CD4-positive, alpha-beta T cell treated with Interleukin-4 for 4 hours (primary cell): Measurements from ENCODE around the gene DEPP1.

Experiments
- DNase-seq: peaks from one replicate; pipeline ENCODE4 v3.0.0-alpha.2; 2020

DEPP1 gene

DNA sequence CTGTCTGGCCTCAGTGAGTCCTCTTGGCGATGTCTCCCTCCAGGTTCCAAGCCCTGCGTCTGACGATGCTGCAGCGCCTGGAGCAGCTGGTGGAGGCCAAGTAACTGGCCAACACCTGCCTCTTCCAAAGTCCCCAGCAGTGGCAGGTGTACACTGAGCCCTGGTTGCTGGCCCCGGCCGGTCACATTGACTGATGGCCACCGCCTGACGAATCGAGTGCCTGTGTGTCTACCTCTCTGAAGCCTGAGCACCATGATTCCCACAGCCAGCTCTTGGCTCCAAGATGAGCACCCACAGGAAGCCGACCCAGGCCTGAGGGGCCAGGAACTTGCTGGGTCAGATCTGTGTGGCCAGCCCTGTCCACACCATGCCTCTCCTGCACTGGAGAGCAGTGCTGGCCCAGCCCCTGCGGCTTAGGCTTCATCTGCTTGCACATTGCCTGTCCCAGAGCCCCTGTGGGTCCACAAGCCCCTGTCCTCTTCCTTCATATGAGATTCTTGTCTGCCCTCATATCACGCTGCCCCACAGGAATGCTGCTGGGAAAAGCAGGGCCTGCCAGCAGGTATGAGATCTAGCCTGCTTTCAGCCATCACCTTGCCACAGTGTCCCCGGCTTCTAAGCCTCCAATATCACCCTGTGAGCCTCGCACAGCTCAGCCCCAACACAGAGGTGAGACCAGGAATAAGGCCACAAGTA lies 14.8 kb upstream of the DEPP1 start:
- no peak for DNase-seq

DNA sequence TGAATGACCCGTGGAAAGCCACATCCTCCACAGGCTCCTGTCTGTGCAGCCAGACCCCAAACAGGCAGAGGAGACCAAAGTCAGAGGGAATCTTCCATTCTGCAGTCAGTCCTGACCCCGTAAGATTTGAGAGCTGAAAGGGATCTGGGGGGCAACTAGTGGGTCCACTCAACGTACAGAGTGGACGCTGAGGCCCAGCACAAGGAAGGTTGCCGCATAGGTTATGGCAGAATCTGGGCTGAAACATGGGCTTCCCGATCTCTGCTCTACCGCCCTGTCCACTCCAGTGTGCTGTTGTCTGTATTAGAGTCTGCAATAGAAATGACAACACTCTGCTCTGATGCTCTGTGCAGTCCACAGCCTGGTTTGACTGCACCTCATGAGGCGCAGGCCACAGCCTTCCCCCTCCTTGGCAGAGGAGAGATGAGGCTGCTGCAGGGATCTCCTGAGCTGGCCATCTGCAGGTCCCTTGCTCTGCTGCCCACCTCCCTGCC lies 14.2 kb upstream of the DEPP1 start:
- DNase-seq = no peak

DNA sequence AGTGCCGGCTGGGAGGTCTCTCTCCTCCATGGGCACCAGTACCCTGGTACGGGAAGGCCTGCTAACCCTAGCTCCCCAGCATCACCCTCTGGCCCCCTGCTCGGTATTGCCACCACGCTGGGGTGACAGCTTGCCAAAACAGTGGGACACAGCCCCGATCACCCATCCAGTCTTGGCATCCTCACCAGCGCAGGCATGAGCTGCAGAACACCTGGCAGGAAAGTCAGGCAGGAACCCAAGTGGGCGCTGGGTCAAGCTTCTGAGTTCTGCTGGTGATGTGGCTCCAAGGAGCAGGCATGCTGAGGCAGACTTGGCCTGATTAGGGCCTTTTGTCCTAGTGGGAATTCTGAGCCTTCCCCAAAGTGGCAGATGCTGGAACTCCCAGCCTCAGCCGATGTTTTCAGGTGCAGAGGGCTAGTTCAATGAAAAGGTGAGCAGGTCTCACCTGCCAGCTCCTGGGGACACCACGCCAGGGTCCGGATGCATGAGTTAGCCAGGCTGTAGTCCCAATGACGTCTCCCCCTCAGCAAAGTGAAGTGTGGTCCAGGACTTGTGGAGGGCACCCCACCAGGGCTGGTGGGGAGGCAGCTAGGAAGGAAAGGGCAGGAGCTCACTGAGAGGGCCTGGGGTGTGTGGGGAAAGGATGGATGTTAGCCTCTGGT lies 13.6 kb upstream of the DEPP1 start:
- DNase-seq = no peak

DNA sequence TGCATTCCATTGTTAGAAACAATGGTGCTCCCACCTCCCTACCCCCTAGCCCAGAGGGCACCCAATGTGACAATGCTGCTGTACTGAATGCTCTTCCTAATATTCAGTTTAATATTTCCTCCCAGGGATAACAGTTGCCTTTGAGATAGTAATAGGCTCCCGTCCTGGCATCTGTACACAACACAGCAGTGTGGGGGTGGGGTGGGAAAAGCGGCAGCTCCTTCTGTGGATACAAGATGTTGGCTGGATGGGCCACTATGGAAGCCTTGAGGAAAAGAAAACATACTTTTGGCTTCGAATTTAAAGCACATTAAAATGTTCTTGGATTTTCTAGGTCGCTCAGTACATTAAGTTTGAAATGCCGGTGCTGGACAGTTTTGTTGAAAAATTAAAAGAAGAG lies 13.0 kb upstream of the DEPP1 start:
- no peak for DNase-seq

DNA sequence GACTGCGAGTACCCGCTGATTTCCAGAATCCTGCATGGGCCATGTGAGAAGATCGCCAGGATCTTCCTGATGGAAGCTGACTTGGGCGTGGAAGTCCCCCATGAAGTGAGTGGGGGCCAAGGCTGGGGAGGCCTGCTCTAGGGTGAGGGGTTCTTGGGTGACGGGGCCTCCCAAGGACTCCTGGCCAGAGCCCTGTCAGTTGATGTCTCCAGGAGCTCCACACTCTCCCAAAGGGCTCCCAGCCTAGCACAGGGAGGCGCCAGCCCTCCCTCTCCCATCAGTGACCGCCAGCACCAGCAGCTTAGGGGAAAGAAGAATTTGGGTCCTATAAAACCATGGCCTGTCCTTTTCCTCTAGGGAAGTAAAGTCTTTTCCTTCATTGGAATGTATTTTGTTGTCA lies 12.4 kb upstream of the DEPP1 start:
- no peak for DNase-seq

DNA sequence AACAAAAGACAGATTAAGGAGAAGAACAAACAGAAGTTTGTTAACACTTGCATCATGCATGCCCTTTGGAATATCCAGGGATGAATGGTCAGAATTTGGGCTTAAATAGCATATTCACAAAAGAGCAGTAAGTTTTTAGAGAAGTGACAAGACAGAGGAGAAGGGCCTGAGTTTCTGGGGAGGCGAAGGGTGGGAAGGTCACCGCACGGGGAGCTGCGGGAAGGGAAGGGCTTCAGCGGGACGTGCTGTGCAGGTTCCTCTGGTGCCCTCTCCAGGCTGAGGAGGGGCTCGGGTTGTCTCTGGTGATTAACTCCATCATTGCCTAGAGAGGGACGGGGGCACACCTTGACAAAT lies 11.7 kb upstream of the DEPP1 start:
- DNase-seq = no peak

DNA sequence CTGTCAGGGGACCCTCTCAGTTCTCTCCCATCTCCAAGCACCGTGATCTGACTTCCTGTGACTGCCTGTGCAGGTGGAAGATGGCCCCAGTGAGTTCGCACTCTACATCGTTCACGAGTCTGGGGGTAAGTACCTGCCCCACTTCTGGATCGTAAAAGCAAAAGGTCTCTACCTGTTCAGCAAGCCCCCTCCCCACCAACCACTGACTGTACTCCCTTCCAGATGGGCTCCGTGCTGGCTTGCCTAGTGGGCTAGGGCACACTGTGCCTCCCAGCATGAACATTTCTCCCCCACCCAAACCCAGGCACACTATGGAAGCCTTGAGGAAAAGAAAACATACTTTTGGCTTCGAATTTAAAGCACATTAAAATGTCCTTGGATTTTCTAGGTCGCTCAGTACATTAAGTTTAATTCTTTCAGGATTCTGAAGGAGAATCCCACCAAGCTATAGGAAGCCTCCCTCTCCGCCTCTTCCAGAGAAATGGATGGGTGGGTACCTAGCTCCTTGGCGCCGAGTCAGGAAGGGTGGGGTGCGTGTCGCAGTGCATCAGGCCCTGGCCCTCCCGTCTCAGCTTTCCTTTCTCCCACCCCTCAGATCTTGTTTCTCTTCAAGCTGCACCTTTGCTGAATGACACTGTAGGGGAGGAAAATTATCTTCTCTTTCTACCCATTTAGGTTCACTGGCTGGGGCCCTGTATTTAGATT lies 11.1 kb upstream of the DEPP1 start:
- DNase-seq = no peak

DNA sequence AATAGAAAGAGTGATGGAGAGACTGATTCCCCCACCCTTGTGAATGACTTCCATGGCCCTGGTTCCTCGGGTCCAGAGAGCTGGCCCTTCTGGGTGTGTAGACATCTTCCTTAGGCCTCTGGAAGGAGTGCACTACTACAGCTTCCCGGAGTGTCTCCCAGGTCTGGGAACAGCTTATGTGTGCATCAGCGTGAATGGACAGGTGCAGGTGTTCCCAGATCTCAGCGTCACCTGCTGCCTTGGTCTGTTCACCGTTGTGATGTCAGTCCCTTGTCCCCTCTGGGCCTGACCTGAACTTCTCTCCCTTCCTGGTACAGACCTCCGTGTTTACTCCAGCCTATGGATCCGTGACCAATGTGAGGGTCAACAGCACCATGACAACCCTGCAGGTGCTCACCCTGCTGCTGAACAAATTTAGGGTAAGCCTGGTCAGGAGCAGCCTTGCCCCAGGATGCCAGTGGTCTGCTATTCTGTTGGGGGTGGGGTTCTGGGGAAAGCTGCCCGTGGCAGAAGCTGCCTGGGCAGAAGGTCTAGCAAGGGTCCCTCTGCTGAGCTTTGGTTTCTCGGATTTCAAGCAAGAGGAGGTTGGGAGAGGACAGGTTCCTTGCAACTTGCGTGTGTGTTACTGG lies 10.5 kb upstream of the DEPP1 start:
- no peak for DNase-seq

DNA sequence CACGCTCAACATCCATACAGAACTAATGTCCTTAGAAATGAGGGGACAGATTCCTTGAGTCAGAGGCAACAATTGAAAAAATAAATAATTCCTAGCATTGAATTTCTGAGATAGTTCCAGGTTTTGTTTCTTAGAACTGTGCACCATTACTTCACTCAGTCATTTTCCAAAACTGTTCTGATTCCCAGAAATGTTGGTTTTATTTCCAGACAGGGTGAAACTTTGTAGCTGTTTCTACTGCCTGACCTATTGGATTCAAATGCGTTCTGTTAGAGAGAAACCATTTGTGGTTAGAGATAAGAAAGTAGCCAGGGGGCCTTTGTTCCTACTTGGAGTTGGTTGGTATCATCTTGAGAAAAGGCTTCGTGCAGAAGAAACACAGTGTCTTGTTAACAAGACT lies 8.1 kb upstream of the DEPP1 start:
- no peak for DNase-seq

DNA sequence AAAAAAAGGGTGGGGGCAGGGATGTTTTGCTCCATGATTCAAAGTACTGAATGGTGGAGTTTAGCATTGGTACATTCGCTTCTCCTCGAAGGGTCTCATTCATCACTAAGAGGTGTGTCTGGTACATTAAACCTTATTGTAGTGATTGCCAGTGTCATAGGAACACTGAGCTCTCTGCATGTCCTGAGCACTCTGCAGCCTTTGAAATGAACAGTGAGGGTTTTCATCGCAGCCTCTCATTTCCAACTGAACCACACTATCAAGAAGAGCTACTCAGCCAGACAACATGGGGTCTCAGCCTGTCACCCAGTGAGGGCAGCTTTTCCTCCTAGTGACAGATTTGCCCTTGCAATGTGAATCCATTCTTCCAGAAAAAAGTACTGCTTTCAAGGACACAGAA lies 7.6 kb upstream of the DEPP1 start:
- DNase-seq = no peak

DNA sequence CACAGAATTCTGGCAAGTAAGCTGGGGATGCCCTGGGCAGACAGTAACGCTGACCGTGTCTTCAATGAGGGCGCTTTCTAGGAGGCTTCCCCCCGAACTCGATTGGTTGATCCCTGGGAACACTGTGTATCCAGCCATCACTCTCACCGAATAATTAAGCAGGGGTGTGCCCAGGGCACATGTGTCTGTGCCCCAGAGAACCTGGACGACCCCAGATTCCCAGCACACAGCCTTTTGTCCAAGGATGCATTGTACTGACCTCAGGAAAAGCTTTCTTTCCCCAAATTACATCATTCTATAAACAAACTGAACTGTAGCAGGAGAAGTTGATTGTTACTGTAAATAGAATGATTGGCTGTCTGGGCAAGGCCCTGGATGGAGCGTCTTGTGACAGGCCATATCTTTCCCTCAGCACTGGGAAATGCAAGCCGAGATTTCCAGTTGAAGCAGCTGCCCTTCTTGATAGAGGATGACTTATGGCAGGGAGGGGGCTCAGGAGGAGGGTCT lies 6.6 kb upstream of the DEPP1 start:
- no peak for DNase-seq

DNA sequence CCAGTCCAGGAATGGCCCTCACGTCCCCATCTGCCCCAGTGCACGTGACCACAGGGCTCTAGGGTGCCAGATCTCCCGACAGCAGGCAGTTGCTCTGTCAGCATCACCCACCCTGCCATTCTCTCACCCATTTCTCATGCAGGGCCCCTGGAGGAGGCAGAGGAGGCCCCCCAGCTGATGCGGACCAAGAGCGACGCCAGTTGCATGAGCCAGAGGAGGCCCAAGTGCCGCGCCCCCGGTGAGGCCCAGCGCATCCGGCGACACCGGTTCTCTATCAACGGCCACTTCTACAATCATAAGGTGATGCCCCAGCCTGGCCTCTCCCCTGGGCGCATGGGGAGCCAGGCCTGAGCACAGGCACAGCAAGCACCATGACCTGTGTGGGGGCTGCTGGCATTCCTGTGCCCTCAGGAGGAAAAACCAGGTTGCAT lies 6.1 kb upstream of the DEPP1 start:
- no peak for DNase-seq

DNA sequence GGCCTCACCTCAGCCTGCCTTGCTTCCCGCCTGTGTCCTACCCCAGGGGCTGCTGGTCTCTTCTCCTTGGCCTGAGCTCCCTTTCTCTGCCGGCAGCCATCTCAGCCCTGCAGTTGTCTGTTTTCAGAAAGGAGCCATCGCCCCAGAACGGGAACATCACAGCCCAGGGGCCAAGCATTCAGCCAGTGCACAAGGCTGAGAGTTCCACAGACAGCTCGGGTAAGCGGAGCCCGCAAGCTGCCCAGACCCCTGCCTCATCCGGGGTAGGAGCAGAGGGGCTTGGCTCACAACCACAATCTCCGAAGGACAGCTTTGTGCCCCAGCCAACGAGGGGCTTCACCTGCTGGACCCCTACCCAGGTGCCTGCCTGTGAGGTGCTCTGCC lies 5.3 kb upstream of the DEPP1 start:
- DNase-seq = no peak

DNA sequence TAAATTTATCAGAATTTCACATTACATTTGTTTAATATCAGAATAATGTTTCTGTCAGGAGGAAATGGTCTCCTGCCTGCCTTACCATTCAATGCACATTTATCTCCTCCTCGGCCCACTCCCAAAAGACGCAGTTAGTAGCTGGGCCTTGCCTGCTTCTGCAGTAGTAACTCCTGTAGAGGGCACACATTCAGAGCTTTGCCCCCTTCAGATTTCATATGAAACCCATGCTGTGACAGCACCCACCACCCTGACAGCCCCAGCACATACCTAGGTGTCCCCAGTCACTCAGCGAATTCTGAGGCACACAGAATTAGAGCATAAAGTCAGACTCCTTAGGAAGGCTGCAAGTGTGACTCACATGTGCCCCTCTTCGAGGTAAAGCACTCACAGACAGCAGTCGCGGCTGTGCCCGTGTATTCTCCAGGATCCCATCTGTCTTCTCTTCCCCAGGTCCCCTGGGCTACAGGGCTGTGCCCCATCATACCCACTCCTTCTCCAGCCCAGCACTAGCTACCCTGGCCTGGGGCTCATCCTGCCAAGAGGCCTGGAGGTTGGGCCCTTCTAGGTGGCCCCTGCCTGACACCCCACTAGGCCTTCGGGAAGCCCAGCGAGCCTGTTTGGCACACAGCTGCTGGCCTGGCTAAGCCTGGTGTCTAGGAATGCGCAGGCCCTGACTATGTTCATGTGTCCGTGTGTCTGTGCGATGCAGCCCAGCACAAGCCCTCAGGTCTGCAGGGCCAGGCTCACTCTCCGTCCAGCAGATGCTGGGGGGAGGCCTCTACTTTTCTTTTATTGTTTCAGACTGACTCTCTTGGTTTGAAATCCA lies 4.7 kb upstream of the DEPP1 start:
- DNase-seq = no peak

DNA sequence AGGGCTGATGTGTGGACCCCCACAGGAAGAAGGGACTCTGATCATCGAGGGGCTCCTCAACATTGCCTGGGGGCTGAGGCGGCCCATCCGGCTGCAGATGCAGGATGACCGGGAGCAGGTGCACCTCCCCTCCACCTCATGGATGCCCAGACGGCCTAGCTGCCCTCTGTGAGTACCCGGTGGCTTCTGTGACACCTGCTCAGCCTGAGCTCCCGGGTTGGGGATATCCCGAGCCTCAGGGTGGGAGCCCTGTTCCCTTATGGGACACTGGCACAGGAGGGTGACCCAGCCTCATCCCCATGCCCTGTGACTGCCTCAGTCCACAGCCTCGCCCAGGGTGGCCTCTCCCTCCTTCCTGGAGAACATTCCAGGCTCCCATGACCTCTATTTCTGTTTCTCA lies 3.9 kb upstream of the DEPP1 start:
- no peak for DNase-seq

DNA sequence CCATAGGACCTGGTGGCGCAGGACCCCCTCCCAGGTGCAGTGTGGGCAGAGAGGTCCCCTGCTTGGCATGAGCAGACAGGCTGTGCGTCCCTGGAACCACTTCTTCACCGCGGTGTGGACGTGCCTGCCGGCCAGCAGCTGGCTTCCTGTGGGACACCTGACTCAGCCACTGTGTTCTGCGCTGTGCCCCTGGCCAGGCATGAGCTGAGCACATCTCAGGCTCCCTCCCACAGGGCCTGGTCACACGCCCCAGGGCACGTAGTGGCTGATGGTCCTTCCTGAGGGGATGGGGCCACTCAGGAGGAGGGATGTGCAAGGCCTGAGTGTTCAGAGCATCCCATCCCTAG lies 3.5 kb upstream of the DEPP1 start:
- no peak for DNase-seq

DNA sequence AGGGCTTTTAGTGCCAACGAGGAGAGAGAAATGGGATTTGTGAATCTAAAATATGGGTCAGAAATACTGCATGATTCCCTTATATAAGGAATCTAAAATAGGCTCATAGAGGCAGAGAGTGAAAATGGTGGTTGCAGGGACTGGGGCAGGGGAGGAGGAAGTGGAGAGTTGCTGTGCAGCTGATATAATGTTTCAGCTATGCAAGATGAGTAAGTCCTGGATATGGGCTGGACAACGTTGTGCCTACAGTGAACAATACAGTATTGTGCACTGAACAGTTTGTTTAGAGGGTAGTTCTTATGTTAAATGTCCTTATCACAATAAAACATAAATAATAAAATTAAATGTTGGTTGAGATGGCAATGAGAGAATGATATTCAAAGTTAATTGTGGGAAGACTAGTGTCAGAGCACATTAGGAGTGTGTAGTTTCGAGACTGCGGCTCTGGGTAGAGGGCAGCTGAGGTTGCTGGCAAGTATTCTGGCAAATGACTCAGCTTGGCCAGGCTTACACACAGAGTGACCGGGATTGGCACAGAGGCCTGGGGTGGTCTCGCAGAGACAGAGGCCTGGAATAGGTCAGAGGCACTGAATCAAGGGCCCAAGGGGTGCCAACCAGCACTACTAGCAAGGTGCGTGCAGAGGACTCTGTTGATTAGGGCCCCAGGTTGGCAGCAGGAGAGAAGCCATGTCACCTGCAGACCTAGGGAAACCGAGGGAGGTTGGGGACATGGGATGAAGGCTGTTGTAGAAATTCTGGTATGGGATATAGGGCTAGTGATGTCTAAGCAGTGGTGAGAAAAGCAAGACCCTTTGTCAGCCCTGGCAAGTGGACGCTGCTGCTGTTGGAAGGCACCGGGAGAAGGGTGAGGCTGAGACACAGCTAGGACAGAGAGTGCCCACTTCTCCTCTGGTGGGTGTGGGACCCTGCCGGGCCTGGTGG lies 2.8 kb upstream of the DEPP1 start:
- DNase-seq = no peak

DNA sequence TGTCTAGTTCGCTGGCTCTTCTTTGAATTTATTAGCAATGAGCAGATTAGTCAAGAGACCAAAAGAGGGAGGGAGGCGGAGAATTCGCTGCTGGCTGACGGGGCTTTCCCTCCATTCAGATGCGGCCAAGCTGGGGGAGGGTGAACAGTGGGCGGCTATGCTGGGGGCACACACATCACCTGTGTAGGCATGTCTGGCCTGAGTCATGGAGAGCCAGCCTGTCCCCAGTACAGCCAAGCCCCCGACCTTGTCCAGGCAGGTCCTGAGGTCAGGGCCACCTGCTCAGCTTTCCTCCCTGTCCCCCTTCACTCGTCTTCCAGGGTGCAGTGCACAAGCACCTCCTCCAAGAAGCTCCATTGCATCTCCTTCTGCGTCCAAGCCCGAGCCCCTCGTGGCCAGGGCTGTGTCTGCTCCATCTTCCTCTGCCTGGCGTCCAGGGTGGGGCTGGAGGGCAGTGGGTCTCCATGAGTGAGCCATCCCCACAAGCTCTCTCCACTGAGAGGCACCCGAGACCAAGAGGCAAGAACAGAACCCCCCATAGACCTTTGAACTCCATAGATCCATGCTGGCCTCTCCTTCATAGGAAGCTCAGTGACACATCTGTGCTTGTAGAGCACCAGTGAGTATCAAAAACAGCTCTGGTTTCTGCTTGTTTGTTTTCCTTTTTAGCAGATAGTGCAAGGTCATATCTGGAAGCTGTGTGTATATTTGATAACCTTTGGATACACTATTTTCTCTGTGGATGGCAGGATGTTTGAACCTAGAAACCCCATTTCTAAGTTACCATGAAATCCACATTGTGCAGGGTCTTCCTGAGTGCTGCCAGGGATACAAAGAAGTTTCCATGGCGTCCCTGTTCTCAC lies 1.9 kb upstream of the DEPP1 start:
- DNase-seq = no peak

DNA sequence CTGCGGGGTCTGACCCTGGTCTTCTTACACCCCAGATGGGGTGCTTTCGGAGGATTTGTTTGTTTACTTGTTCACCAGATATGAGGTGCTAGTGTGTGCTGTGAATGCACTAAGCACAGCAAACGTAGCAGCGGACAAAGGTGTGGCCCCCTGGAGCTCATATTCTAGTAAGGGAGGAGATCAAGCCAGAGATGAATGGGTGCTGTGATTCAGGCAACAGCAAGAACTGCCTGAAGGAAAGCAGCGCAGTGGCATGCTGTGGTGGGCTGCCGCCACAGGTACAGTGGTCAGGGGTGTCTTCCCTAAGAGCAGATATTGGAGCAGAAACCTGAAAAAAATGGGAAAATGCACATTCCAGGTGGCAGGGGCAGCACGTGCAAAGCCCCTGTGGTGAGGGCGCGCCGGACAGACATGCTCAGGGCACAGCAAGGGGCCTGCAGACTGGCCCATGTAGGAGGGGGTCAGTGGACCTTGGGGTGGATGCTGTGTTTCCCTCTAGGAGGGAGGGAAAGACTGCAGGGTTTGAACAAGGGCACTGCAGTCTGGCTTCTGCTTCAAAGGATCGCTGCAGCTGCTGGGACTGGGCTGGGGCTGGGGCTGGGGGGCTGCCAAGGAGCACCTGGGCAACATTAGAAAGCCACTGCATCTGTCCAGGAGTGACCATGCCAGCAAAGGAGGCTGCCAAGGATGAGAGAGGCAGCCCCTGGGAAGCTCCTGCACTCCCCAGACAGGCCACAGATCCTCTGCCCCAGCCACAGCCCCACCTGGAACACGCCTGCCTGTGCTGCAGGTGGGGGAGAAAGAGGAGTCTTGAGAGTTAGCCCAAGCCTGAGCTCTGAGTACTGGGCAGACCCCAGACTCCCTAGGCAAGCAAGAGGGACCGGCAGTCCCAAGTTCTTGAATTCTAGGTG lies 927 bp upstream of the DEPP1 start:
- no peak for DNase-seq

DNA sequence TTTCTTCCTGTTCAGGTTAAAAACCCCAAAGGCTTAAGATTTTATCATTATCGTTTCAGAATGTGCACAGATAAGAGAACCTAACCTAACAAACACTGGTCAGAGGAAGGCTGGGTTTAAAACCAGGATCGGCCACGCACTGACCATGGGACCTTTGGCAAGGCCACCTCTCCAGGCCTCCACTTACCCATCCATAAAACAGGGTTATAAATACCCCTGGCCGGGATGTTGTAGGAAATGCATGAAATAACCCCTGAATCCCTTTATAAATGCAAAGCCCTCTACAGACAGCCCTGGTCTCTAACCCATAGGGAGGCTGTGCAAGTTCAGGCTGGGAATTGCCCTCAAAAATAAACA lies 418 bp downstream of the DEPP1 start:
- no peak for DNase-seq
